Measurements from ENCODE around the gene PSD4. TPM values are rescaled to one million over a fixed set of nuclear protein-coding genes. Genes with fewer than 3 reads are reported as not detected.

PSD4 gene
- total RNA-seq, 2 donors from 2014 or later = 2.4 to 4.5 TPM

DNA sequence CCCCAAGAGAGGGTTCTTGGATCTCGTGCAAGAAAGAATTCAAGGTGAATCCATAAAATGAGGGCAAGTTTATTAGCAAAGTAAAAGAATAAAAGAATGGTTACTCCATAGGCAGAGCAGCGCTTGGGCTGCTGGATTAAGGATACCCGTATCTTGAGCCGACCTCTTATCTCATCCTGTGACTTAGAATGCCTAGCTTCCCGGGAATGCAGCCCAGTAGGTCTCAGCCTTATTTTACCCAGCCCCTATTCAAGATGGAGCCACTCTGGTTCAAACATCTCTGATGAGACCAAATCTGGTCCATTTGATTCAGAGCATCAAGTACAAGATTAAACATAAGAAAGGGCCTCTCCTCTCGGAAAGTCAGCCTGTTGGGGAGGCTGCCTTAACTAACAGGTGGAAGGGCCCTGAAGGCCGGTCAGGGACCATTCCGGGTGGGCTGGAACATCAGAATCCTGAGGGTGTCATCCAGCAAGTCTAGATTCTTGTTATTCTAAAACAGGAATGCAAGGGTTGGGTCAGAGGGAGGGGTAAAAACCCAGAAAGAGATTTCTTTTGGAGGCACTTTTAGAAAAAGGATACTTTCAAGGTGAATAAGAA, 5.8 kb downstream of the PSD4 start:
- no peaks in the 10 kb centered on the region for H3K4me1 ChIP-seq
- no peaks in the 10 kb centered on the region for H3K36me3 ChIP-seq
- H3K27me3 ChIP-seq = no peaks in the 10 kb centered on the region
- H3K9me3 ChIP-seq = no peaks in the 10 kb centered on the region
- no peak for DNase-seq (ENCODE audit: low spot score)
- H3K27ac ChIP-seq = no peak overlapping the region
- TF ChIP-seq, protein P1, sequence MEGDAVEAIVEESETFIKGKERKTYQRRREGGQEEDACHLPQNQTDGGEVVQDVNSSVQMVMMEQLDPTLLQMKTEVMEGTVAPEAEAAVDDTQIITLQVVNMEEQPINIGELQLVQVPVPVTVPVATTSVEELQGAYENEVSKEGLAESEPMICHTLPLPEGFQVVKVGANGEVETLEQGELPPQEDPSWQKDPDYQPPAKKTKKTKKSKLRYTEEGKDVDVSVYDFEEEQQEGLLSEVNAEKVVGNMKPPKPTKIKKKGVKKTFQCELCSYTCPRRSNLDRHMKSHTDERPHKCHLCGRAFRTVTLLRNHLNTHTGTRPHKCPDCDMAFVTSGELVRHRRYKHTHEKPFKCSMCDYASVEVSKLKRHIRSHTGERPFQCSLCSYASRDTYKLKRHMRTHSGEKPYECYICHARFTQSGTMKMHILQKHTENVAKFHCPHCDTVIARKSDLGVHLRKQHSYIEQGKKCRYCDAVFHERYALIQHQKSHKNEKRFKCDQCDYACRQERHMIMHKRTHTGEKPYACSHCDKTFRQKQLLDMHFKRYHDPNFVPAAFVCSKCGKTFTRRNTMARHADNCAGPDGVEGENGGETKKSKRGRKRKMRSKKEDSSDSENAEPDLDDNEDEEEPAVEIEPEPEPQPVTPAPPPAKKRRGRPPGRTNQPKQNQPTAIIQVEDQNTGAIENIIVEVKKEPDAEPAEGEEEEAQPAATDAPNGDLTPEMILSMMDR (IDR thresholded peaks at IDR 0.05) = no peak
- no peak overlapping the region for H3K4me3 ChIP-seq

DNA sequence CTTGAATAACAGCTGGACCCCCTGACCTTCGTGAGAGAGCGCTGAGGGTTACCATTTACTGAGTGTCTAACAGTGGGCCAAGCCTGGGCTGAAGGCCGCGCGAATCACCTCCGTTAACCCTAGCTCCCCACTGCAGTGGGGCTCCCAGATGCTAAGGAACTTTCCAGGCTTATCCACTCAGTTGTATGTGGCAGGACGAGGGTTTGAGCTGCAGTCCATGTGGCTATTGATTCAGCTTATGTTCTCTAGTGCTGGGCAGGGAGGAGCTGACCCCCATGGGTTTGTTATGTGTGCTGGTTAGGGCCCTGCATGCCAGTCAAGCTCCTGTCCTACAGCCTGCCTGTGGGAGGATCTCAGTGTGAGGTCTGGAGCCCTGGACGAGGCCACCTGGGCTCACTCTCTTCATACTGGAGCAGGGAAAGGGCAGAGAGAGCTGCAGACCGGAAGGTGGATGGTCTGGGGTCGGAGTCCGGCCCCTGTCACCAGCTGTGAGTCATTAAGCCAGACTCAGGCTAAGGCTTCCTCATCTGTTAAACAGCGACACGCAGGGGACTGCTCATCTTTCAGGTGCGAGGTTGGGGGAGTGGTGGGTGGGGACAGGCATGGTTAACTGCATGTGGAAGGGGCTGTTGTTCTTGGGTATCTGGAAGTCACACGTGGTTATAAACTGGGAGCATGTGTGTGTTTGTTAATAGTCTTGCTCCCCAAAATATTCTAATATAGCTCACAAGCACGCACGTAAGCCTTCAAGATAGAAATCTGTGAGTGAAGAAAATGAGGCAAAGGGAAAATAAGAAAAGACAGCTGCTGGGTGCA, 6.6 kb downstream of the PSD4 start:
- no peaks in the 10 kb centered on the region for H3K4me1 ChIP-seq
- TF ChIP-seq, protein P1 (IDR thresholded peaks at IDR 0.05) = no peak
- DNase-seq (ENCODE audit: low spot score) = no peak

DNA sequence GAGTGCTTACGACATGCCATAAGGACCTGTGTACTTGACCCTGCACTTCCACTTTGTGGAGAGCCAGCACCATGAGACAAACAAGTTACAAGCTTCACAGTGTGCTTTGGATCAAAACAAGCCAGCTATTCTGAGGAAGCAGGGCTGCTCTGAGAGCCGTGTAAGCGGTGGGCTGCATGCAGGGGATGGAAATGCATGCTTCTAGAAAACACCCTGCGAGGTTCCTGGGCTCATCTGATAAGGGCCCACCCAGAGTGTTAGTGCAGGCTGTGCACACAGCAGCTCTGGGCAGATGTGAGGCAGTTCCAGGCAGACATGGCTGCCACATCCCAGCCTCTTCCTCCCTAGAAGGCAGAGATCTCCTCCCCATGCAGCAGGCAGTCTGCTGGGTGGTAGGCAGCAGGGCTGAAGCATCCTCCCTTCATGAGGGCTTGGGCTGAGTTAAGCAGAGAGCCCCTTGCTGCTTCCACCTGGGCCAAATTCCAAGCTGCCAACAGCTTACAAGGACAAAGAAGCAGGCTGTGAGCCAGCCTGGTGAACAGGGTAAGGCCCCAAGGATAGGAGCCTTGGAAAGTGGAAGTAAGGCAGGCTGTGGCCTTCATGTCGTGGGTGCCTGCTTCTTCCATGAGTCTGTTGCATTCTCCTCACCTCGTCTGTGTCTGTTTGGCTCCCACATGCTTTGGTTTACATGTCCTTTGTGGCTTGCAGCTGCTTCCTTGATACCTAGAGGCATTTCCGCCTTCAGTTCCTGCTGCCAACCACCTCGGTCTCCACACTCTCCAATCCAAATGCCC, 7.7 kb downstream of the PSD4 start:
- Histone ChIP-seq H3K36me3 (no peaks in the 10 kb centered on the region), H3K27me3 (no peaks in the 10 kb centered on the region), H3K4me3 (no peak overlapping the region), H3K27ac (no peak overlapping the region), H3K9me3 (no peaks in the 10 kb centered on the region), H3K4me1 (no peaks in the 10 kb centered on the region)
- DNase-seq (ENCODE audit: low spot score) = no peak
- TF ChIP-seq, protein P1 (IDR thresholded peaks at IDR 0.05) = no peak

More for the DNA sequence above, 6.6 kb downstream of the PSD4 start:
- no peaks in the 10 kb centered on the region for H3K27me3 ChIP-seq
- no peaks in the 10 kb centered on the region for H3K36me3 ChIP-seq
- no peaks in the 10 kb centered on the region for H3K9me3 ChIP-seq
- H3K4me3 ChIP-seq = no peak overlapping the region
- no peak overlapping the region for H3K27ac ChIP-seq

DNA sequence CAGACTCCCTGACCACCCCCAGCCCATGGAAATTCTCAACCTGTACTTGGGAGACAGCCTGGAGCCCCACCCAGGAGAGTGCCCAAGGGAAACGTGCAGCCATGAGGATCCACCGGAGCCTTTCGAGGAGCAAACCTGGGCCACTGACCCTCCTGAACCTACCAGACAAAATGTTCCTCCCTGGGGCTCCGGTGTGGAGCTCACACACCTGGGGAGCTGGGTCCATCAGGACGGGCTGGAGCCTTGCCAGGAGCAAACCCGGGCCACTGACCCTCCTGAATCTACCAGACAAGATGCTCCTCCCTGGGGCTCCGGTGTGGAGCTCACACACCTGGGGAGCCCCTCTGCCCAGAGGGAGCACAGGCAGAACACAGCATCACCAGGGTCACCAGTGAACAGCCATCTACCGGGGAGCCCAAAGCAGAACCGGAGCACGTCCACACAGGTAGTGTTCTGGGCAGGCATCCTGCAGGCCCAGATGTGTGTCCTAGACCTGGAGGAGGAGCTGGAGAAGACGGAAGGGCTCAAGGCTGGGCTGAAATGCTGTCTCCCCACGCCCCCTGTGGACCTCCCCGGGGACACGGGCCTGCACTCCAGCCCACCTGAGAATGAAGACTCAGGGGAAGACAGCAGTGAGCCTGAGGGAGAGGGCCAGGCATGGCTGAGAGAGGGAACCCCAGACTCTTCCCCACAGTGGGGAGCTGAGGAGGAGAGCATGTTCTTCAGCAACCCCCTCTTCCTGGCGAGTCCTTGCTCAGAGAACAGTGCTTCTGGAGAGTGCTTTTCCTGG, 8.9 kb downstream of the PSD4 start:
- no peaks in the 10 kb centered on the region for H3K27me3 ChIP-seq
- TF ChIP-seq, protein P1 (IDR thresholded peaks at IDR 0.05) = no peak
- no peak overlapping the region for H3K4me3 ChIP-seq
- DNase-seq (ENCODE audit: low spot score) = no peak
- no peaks in the 10 kb centered on the region for H3K9me3 ChIP-seq
- H3K36me3 ChIP-seq = no peaks in the 10 kb centered on the region
- no peak overlapping the region for H3K27ac ChIP-seq
- H3K4me1 ChIP-seq = no peaks in the 10 kb centered on the region

DNA sequence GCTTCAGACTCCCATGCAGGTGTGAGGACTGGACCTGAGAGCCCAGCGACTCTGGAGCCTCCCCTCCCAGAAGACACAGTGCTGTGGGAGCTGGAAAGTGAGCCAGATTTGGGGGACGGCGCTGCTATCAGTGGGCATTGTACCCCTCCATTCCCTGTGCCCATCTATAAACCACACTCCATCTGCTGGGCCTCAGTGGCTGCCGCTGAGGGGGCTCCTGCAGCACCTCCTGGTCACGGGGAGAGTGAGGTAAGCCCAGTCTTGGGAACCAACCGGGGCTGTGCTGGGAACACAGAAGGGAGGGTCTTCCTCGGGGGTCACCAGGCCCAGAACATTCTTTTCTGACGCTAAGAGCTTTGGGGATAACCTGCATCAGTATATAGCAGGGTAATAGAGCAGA, 9.5 kb downstream of the PSD4 start:
- no peak overlapping the region for H3K27ac ChIP-seq
- no peaks in the 10 kb centered on the region for H3K4me1 ChIP-seq
- DNase-seq (ENCODE audit: low spot score) = no peak
- TF ChIP-seq, protein P1 (IDR thresholded peaks at IDR 0.05) = no peak
- no peak overlapping the region for H3K4me3 ChIP-seq
- no peaks in the 10 kb centered on the region for H3K27me3 ChIP-seq
- H3K9me3 ChIP-seq = no peaks in the 10 kb centered on the region
- no peaks in the 10 kb centered on the region for H3K36me3 ChIP-seq

All from right atrium auricular region (tissue), 2 donors.